ENCODE measurements around the gene LENG1. TPM values are rescaled to one million over a fixed set of nuclear protein-coding genes. Genes with fewer than 3 reads are reported as not detected.

LENG1 gene
- total and polyA plus RNA-seq, 12 donors = 5.4 to 16.9 (median 7.2) TPM

GRCh38 chr19:54191011-54191810 lies 31.7 kb upstream of the LENG1 start, which contains the start of gene TSEN34:
TSEN34 (plus strand) TSS chr19:54191308; CDS start chr19:54191365, 57 bp downstream.
- ATAC-seq (peak; percentile 28 to 59 (median 42)), DNase-seq (peak in 1 of 2 donors; percentile 90)
- Histone ChIP-seq H3K4me1 (peaks cover 10 to 30% (median 22%) of the 10 kb centered on the region in 9 donors), H3K4me3 (peak within 1 kb of the TSS; percentile 77 to 95 (median 86)), H3K9me3 (no peaks in the 10 kb centered on the region), H3K27me3 (no peaks in the 10 kb centered on the region), H3K36me3 (peaks cover 0 to 47% (median 8%) of the 10 kb centered on the region in 9 donors), H3K27ac (peak within 1 kb of the TSS; percentile 92 to 100 (median 96))
- 1 to 2% methylated on average over 69 to 77 of the region's 77 CpGs for WGBS, 2 donors
- intact Hi-C loops (cut with DNase I) = loop anchor here in 3 of 10 donors (1.0 kb wide), 2 partner anchors 8 to 9 kb away; partner anchors contain the start of gene RPS9 (in 2 of the 3)
- no peak for TF ChIP-seq CTCF (IDR thresholded peaks at IDR 0.05)

GRCh38 chr19:54190503-54191010 lies 31.0 kb upstream of the LENG1 start:
- intact Hi-C loops (cut with DNase I) = loop anchor here in 3 of 10 donors (1.0 kb wide), 2 partner anchors 9 to 10 kb away; partner anchors contain the start of gene RPS9 (in 2 of the 3)
- peak overlapping the region; percentile 92 to 100 (median 96) for H3K27ac ChIP-seq
- peak overlapping the region; percentile 77 to 95 (median 86) for H3K4me3 ChIP-seq
- H3K4me1 ChIP-seq = peaks cover 10 to 30% (median 22%) of the 10 kb centered on the region in 9 donors
- no peak for TF ChIP-seq CTCF (IDR thresholded peaks at IDR 0.05)
- H3K36me3 ChIP-seq = peaks cover 0 to 50% (median 8%) of the 10 kb centered on the region in 9 donors
- ATAC-seq (peak; percentile 78 to 89 (median 82)), DNase-seq (peak; percentile 99 to 100)
- 0 to 1% methylated on average over 56 of the region's 56 CpGs for WGBS, 2 donors
- H3K9me3 ChIP-seq = no peaks in the 10 kb centered on the region
- H3K27me3 ChIP-seq = no peaks in the 10 kb centered on the region

- peak overlapping the region; percentile 92 to 100 (median 96) for H3K27ac ChIP-seq
- DNase-seq = peak; percentile 100
- peaks cover 0 to 45% (median 8%) of the 10 kb centered on the region in 9 donors for H3K36me3 ChIP-seq
- peaks cover 10 to 30% (median 22%) of the 10 kb centered on the region in 9 donors for H3K4me1 ChIP-seq
- no peaks in the 10 kb centered on the region for H3K27me3 ChIP-seq
- 0% methylated on average over 65 of the region's 65 CpGs for WGBS, 2 donors
- H3K9me3 ChIP-seq = no peaks in the 10 kb centered on the region
- peak; percentile 74 to 90 (median 82) for ATAC-seq
- peak overlapping the region; percentile 77 to 95 (median 86) for H3K4me3 ChIP-seq
- TF ChIP-seq CTCF (IDR thresholded peaks at IDR 0.05) = no peak
- intact Hi-C loops (cut with DNase I) = no loop called here
Measured at GRCh38 chr19:54189735-54190502, 30.4 kb upstream of the LENG1 start.

Data from heart right ventricle (tissue), 16 donors.